GM12874 (cell line): ENCODE data around the gene BTBD19.

ENCODE experiments used
- CTCF ChIP-seq: IDR thresholded peaks from 2 replicates; pipeline ENCODE4 v1.5.1; 2011; ENCODE audit warnings: low read depth, mild to moderate bottlenecking, control low read depth, low read length, moderate library complexity; ENCODE audit not compliant: insufficient read depth

The BTBD19 gene

GRCh38 chr1:44777547-44777946, 30.8 kb upstream of the BTBD19 start:
- TF ChIP-seq CTCF, result no peak

GRCh38 chr1:44777969-44778635, 30.2 kb upstream of the BTBD19 start:
- no peak for TF ChIP-seq CTCF

- TF ChIP-seq CTCF, result no peak
These were observed 29.4 kb upstream of the BTBD19 start for GRCh38 chr1:44778705-44779576.

- no peak for TF ChIP-seq CTCF
These were observed 27.7 kb upstream of the BTBD19 start for GRCh38 chr1:44780583-44781121.

GRCh38 chr1:44783697-44784093, 24.6 kb upstream of the BTBD19 start:
- TF ChIP-seq CTCF, result no peak

DNA sequence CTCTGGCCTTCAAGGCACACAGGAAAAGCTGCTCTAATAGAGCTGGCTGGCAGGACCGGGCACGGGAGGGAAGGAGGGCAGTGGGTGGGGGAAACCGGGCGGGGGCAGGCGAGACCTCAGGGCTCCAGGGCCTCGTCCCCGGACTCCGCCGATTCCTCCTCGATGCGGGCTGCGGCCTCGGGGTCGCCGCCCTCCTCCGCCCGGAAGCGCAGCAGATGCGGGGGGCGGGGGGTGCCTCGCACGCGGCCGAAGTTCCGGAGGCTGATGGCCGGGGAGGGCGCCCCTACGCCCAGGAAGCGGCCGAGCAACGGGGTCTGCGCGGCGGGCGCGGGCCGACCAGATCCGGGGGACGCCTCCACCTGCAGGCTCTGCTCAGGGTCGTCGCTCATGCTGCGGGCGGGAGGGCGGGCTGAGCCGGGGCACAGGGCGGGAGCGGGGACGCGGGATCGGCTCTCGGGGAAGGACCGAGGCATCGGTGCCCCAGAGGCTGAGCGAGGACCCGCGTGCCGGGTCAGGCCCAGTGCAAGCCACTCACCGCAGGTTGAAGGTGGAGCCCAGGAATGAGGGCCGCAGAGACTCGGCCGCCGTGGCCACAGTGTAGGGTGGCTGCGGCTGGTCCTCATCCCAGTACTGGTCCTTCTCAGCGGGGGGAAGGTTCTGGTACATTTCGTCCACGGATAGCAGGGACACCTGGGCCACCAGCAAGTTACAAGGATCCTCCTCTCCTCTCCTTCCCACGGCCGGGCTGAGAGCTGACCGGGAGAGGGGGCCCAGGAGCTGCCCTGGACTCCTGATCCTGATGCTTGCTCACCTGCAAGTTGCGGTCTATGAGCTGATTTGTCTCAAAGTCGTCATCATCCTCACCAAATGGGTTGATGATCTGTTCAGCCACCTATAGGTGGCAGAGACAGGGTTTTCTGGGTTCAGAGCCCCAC, 24.0 kb upstream of the BTBD19 start:
- peak; percentile 33; the same call in 1 of the 2 replicates for TF ChIP-seq CTCF

DNA sequence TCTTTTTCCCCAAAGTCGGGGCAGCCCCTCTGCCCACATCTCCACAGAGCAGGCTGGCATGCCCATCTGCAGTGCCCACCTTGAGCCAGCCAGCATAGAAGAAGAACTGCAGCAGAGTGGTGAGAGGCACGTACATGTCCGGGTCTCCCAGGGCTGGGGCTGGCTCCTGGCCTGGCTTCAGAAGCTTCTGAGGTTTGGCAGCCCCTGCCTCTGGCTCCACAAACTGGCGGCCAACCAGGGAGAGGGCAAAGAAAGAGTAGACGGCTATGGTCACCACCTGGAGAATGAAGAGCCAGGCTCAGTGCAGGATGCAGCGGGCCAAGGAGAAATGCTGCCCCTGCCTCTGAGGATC, 23.3 kb upstream of the BTBD19 start:
- TF ChIP-seq CTCF, result no peak
